Medulla oblongata (tissue), 1 donor: Measurements from ENCODE around the gene ZFYVE28.
"Not testable (repeated sequence)": the region's sequence is repeated elsewhere in the genome, so short reads cannot be mapped to it uniquely, and the experiment has no call there.

Source experiments
- DNase-seq: peaks from one replicate; pipeline ENCODE4 v3.0.0-alpha.2; 2015; ENCODE audit errors: extremely low spot score

Gene ZFYVE28

GRCh38 chr4:2289311-2289954 lies 129.0 kb downstream of the ZFYVE28 start:
- no peak for DNase-seq

GRCh38 chr4:2288051-2288541 lies 130.3 kb downstream of the ZFYVE28 start:
- no peak for DNase-seq

GRCh38 chr4:2287594-2287915 lies 130.9 kb downstream of the ZFYVE28 start:
- no peak for DNase-seq

- DNase-seq = no peak
Measured at GRCh38 chr4:2286904-2287593, 131.4 kb downstream of the ZFYVE28 start.

- DNase-seq = no peak
Measured at GRCh38 chr4:2285613-2286381, 132.6 kb downstream of the ZFYVE28 start.

- DNase-seq = no peak
Measured at GRCh38 chr4:2284934-2285612, 133.4 kb downstream of the ZFYVE28 start.

- no peak for DNase-seq
Measured at GRCh38 chr4:2284161-2284933, 134.1 kb downstream of the ZFYVE28 start.

- no peak for DNase-seq
Measured at GRCh38 chr4:2283199-2283711, 135.2 kb downstream of the ZFYVE28 start.

GRCh38 chr4:2281575-2282343 lies 136.7 kb downstream of the ZFYVE28 start:
- no peak for DNase-seq

- peak; percentile 72 for DNase-seq
Measured at GRCh38 chr4:2280531-2281300, 137.7 kb downstream of the ZFYVE28 start.

GRCh38 chr4:2277956-2278355 lies 140.5 kb downstream of the ZFYVE28 start:
- no peak for DNase-seq

GRCh38 chr4:2276581-2277325 lies 141.7 kb downstream of the ZFYVE28 start:
- DNase-seq = no peak

- no peak for DNase-seq
Measured at GRCh38 chr4:2275546-2276251, 142.7 kb downstream of the ZFYVE28 start.

GRCh38 chr4:2275044-2275397 lies 143.4 kb downstream of the ZFYVE28 start:
- not testable (repeated sequence) for DNase-seq

- DNase-seq = no peak
Measured at GRCh38 chr4:2274320-2275043, 144.0 kb downstream of the ZFYVE28 start.

GRCh38 chr4:2273657-2274319 lies 144.7 kb downstream of the ZFYVE28 start:
- no peak for DNase-seq

GRCh38 chr4:2273221-2273620 lies 145.2 kb downstream of the ZFYVE28 start:
- no peak for DNase-seq
